DOHH2 (cell line): ENCODE data around the gene ARFIP1.

Experiments used
- H3F3A ChIP-seq: fragments of 200-600 bp; sonication (generic), shearing (Covaris generic); 2 replicates; pipeline ENCODE4 v1.6.0; 2016; ENCODE audit warnings: antibody characterized with exemption, mild to moderate bottlenecking; ENCODE audit not compliant: control insufficient read depth, insufficient read depth
- H3K27ac ChIP-seq: fragments of 200-600 bp; sonication (generic); 2 replicates; pipeline ENCODE4 v1.5.1; 2014; ENCODE audit warnings: low read depth, mild to moderate bottlenecking, low read length, moderate library complexity
- H3K27me3 ChIP-seq: fragments of 200-600 bp; sonication (generic); 2 replicates; pipeline ENCODE4 v1.6.1; 2014; ENCODE audit warnings: mild to moderate bottlenecking, low read length, mixed read lengths; ENCODE audit not compliant: control insufficient read depth
- H3K36me3 ChIP-seq: fragments of 200-600 bp; sonication (generic); 2 replicates; pipeline ENCODE4 v1.6.1; 2014; ENCODE audit warnings: mild to moderate bottlenecking, low read length, moderate library complexity, mixed read lengths; ENCODE audit not compliant: control insufficient read depth
- H3K4me1 ChIP-seq: fragments of 200-600 bp; sonication (generic); 2 replicates; pipeline ENCODE4 v1.6.1; 2014; ENCODE audit warnings: mild to moderate bottlenecking, low read length, mixed read lengths; ENCODE audit not compliant: control insufficient read depth
- H3K4me2 ChIP-seq: fragments of 200-600 bp; sonication (generic); 2 replicates; pipeline ENCODE4 v1.6.0; 2014; ENCODE audit warnings: mild to moderate bottlenecking, low read length, moderate library complexity
- H3K4me3 ChIP-seq: fragments of 200-600 bp; sonication (generic); 2 replicates; pipeline ENCODE4 v1.5.1; 2014; ENCODE audit warnings: mild to moderate bottlenecking, low read length, mixed read lengths
- H3K79me2 ChIP-seq: fragments of 200-600 bp; sonication (generic); 2 replicates; pipeline ENCODE4 v1.6.1; 2014; ENCODE audit warnings: mild to moderate bottlenecking, low read length, mixed read lengths; ENCODE audit not compliant: control insufficient read depth
- H3K9me2 ChIP-seq: fragments of 200-600 bp; sonication (generic); replicated peaks from 2 replicates; pipeline ENCODE4 v1.6.1; 2014; ENCODE audit warnings: mild to moderate bottlenecking, low read length, mixed read lengths; ENCODE audit not compliant: control insufficient read depth
- H3K9me3 ChIP-seq: fragments of 200-600 bp; sonication (generic); 2 replicates; pipeline ENCODE4 v1.6.1; 2014; ENCODE audit warnings: antibody characterized with exemption, low read length, mixed read lengths; ENCODE audit not compliant: control insufficient read depth, insufficient read depth
- H4K20me1 ChIP-seq: fragments of 200-600 bp; sonication (generic); 2 replicates; pipeline ENCODE4 v1.6.0; 2014; ENCODE audit warnings: low read depth, mild to moderate bottlenecking, antibody characterized with exemption, low read length, moderate library complexity; ENCODE audit not compliant: control insufficient read depth, insufficient read depth
- EZH2phosphoT487 ChIP-seq: fragments of 200-600 bp; sonication (generic); IDR thresholded peaks from 2 replicates; pipeline ENCODE4 v1.6.1; 2017; ENCODE audit warnings: borderline replicate concordance, mild to moderate bottlenecking, antibody characterized with exemption, low read length, moderate library complexity, mixed read lengths
- TF ChIP-seq, protein P1 (sequence below): fragments of 200-600 bp; sonication (generic); IDR thresholded peaks from one replicate; pipeline ENCODE4 v1.5.1; 2014; ENCODE audit warnings: antibody characterized with exemption, mild to moderate bottlenecking, low read depth, low read length; ENCODE audit not compliant: poor library complexity, severe bottlenecking

ARFIP1 gene

DNA sequence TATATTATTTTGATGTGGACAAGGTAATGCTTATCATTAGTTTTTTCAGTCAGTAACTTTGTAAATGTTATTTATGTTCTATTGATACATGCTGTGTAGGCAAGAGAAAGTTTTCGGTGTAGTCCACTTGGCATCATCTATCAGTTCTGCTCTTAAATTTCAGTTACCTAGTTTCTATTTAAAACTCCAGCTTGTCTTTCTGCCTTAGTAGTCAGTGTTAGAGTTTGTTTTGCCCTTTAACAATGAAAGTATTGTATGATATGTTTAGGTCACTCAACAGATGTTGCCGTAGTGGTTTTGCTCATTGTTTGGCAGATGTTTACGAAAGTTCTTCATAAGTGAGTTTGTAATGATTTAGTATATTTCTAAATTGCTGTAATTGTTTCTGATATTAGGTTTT is 121.5 kb downstream of the ARFIP1 start:
- Histone ChIP-seq H3K4me3 (no peak overlapping the region), H3K9me3 (no peaks in the 10 kb centered on the region), H4K20me1 (no peaks in the 10 kb centered on the region), H3K27me3 (no peaks in the 10 kb centered on the region), H3K4me1 (no peaks in the 10 kb centered on the region), H3K79me2 (no peaks in the 10 kb centered on the region), H3F3A (no peaks in the 10 kb centered on the region), H3K4me2 (no peak overlapping the region), H3K9me2 (no peaks in the 10 kb centered on the region), H3K36me3 (no peaks in the 10 kb centered on the region), H3K27ac (no peak overlapping the region)
- no peak for TF ChIP-seq EZH2phosphoT487
- TF ChIP-seq, protein P1, sequence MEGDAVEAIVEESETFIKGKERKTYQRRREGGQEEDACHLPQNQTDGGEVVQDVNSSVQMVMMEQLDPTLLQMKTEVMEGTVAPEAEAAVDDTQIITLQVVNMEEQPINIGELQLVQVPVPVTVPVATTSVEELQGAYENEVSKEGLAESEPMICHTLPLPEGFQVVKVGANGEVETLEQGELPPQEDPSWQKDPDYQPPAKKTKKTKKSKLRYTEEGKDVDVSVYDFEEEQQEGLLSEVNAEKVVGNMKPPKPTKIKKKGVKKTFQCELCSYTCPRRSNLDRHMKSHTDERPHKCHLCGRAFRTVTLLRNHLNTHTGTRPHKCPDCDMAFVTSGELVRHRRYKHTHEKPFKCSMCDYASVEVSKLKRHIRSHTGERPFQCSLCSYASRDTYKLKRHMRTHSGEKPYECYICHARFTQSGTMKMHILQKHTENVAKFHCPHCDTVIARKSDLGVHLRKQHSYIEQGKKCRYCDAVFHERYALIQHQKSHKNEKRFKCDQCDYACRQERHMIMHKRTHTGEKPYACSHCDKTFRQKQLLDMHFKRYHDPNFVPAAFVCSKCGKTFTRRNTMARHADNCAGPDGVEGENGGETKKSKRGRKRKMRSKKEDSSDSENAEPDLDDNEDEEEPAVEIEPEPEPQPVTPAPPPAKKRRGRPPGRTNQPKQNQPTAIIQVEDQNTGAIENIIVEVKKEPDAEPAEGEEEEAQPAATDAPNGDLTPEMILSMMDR, result no peak

DNA sequence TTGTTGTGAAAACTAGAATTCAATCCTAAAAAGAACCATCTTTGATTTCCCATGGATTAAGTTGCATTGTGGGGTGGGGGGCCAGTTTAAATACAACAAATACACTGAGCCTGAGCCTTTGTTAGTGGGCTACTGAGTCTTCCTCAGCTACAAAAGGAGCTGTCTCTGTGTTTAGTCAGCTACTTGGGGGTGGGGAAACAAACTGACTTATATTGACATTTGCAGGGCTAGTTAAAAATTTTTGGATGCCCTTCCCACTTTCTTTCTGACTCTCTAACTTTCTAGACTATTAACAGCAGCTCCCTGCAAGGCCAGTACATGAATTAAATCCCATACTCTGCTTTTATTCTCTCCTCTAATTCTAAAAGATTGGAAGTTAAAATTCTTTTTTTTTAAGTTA is 123.9 kb downstream of the ARFIP1 start:
- no peak for TF ChIP-seq EZH2phosphoT487
- TF ChIP-seq, protein P1, result no peak
- H3K4me3 ChIP-seq, result no peak overlapping the region
- no peaks in the 10 kb centered on the region for H3K36me3 ChIP-seq
- no peaks in the 10 kb centered on the region for H3F3A ChIP-seq
- no peaks in the 10 kb centered on the region for H3K27me3 ChIP-seq
- H3K27ac ChIP-seq, result no peak overlapping the region
- H3K4me2 ChIP-seq, result no peak overlapping the region
- H4K20me1 ChIP-seq, result no peaks in the 10 kb centered on the region
- no peaks in the 10 kb centered on the region for H3K9me2 ChIP-seq
- H3K9me3 ChIP-seq, result no peaks in the 10 kb centered on the region
- H3K4me1 ChIP-seq, result no peaks in the 10 kb centered on the region
- H3K79me2 ChIP-seq, result no peaks in the 10 kb centered on the region

DNA sequence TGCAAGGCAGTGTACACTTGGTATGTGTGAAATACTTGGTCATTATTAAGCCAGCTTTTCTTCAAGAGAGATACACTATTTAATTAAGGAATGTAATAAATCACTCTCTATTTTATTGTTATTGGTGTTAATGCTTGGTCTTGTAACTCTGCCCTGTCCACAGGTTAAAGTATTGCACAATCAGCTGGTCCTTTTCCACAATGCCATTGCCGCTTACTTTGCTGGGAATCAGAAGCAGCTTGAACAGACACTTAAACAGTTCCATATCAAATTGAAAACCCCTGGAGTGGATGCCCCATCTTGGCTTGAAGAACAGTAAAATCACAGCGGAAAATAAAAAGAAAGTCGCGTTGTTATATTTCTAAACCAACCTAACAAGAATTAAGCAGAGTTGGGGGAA is 130.1 kb downstream of the ARFIP1 start:
- no peak for TF ChIP-seq EZH2phosphoT487
- TF ChIP-seq, protein P1, result no peak
- no peaks in the 10 kb centered on the region for H3K9me3 ChIP-seq

DNA sequence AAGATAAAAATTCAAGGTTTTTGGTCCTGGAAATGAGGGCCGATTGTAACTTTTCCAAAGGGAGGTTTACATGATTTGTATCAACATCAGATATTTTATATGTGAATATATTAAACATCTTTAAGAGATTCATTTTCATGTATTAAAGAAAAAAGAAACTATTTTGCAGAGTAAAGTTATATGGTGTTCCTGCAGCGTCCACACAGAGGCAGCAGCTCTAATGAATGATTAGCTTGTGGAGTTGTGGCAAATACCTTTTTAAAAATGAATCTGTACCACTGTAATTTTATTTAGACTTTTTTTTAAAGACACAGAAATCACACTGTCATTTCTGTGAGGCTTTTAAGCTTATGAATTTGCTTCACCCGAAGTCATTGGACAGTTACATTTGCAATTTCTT is 130.8 kb downstream of the ARFIP1 start:
- H3K4me3 ChIP-seq, result no peak overlapping the region
- H3K9me2 ChIP-seq, result no peaks in the 10 kb centered on the region
- H3K4me2 ChIP-seq, result no peak overlapping the region
- no peaks in the 10 kb centered on the region for H3K27me3 ChIP-seq
- no peaks in the 10 kb centered on the region for H3F3A ChIP-seq
- no peaks in the 10 kb centered on the region for H3K36me3 ChIP-seq
- H3K9me3 ChIP-seq, result no peaks in the 10 kb centered on the region
- H3K4me1 ChIP-seq, result no peaks in the 10 kb centered on the region
- H3K79me2 ChIP-seq, result no peaks in the 10 kb centered on the region
- no peak overlapping the region for H3K27ac ChIP-seq
- no peaks in the 10 kb centered on the region for H4K20me1 ChIP-seq
- TF ChIP-seq EZH2phosphoT487, result no peak
- TF ChIP-seq, protein P1, result no peak

More for the DNA sequence above, 130.1 kb downstream of the ARFIP1 start:
- Histone ChIP-seq H4K20me1 (no peaks in the 10 kb centered on the region), H3K27me3 (no peaks in the 10 kb centered on the region), H3K79me2 (no peaks in the 10 kb centered on the region), H3K4me1 (no peaks in the 10 kb centered on the region), H3K9me2 (no peaks in the 10 kb centered on the region), H3K4me2 (no peak overlapping the region), H3K27ac (no peak overlapping the region), H3K4me3 (no peak overlapping the region), H3K36me3 (no peaks in the 10 kb centered on the region), H3F3A (no peaks in the 10 kb centered on the region)
